Mucosa of descending colon (tissue), 3 donors: Measurements from ENCODE around the gene PLEKHG3. TPM values are rescaled to one million over a fixed set of nuclear protein-coding genes. Genes with fewer than 3 reads are reported as not detected.

Source experiments
- ATAC-seq: fragments of 200-7000 bp; cut with Tn5 transposase; one replicate; pipeline ENCODE4 v1.9.1; 2020; ENCODE audit warnings: mild to moderate bottlenecking, moderate library complexity
- DNase-seq, 3 donors: peaks; one replicate each; pipeline ENCODE4 v3.0.0-alpha.2; 2020
- H3K36me3 ChIP-seq: fragments of 200-600 bp; one replicate; pipeline ENCODE4 v1.8.0; 2021; ENCODE audit warnings: low read depth, mild to moderate bottlenecking
- H3K4me1 ChIP-seq: fragments of 200-600 bp; one replicate; pipeline ENCODE4 v1.8.0; 2021; ENCODE audit warnings: low read depth, mild to moderate bottlenecking
- H3K4me3 ChIP-seq: fragments of 200-600 bp; one replicate; pipeline ENCODE4 v1.8.0; 2021; ENCODE audit warnings: mild to moderate bottlenecking
- H3K9me3 ChIP-seq: fragments of 200-600 bp; one replicate; pipeline ENCODE4 v1.8.0; 2021; ENCODE audit warnings: mild to moderate bottlenecking
- intact Hi-C, 2 donors: fragments of 100-400 bp; cut with DNase I in 1 of 2; cut with micrococcal nuclease in 1 of 2; formaldehyde crosslinking; loops; one replicate each; pipeline versions ENCODE4 v1.11.0 to v1.11.1; 2022; cut with DNase I, micrococcal nuclease
- total RNA-seq, 3 donors: library from RNA; stranded (reverse); fragmentation: NEBNext Ultra II Directional in 2 of 3; extraction: Animal tissue kit (Norgen Biotek cat#: 25700) in 2 of 3; gene quantifications; one replicate each; pipeline versions ENCODE4 v1.2.1 to v1.2.4, GENCODE V29; 2021 to 2023
- TF ChIP-seq, protein P1 (sequence below): fragments of 200-600 bp; IDR thresholded peaks from one replicate; pipeline ENCODE4 v1.8.0; 2022; ENCODE audit warnings: antibody characterized with exemption, mild to moderate bottlenecking
- donor health status: DM: no; HTN: no; CAD: no; lungs with moderate emphysema.
- donor health status: DM: no; HTN: no; CAD: no.
- donor health status: DM: no; HTN: yes; CAD: no.

PLEKHG3 gene
- total RNA-seq, 3 donors from 2014 or later, result 72.0 to 96.6 (median 91.4) TPM

- peak; percentile 61 for ATAC-seq
- H3K36me3 ChIP-seq, result no peaks in the 10 kb centered on the region
- intact Hi-C loops, result no loop called here
- no peaks in the 10 kb centered on the region for H3K9me3 ChIP-seq
- no peaks in the 10 kb centered on the region for H3K4me1 ChIP-seq
- TF ChIP-seq, protein P1, sequence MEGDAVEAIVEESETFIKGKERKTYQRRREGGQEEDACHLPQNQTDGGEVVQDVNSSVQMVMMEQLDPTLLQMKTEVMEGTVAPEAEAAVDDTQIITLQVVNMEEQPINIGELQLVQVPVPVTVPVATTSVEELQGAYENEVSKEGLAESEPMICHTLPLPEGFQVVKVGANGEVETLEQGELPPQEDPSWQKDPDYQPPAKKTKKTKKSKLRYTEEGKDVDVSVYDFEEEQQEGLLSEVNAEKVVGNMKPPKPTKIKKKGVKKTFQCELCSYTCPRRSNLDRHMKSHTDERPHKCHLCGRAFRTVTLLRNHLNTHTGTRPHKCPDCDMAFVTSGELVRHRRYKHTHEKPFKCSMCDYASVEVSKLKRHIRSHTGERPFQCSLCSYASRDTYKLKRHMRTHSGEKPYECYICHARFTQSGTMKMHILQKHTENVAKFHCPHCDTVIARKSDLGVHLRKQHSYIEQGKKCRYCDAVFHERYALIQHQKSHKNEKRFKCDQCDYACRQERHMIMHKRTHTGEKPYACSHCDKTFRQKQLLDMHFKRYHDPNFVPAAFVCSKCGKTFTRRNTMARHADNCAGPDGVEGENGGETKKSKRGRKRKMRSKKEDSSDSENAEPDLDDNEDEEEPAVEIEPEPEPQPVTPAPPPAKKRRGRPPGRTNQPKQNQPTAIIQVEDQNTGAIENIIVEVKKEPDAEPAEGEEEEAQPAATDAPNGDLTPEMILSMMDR, result no peak
- DNase-seq, result no peak
- no peak overlapping the region for H3K4me3 ChIP-seq
Observed at GRCh38 chr14:64663174-64663573, 41.0 kb upstream of the PLEKHG3 start.

DNA sequence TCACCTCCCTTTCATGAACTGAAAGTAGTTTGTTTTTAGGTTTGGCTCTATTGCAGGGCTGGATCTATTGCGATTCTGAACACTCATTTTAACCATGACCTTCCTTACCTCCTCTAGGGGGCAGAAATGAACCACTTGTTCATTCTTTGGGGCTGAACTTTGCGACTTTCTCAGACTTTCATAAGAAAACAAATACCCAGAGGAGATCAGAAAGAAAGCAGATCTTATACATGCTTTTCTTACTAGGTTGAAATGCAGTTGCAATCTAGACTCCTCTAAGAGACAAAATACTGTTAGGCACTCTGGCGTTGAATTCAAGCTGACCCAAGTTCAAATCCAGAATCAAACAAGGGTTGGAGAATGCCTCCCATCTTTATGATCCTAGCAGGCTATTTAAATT, 32.6 kb upstream of the PLEKHG3 start:
- H3K9me3 ChIP-seq, result no peaks in the 10 kb centered on the region
- TF ChIP-seq, protein P1, result peak; percentile 45
- DNase-seq, result peak in 1 of 3 donors; percentile 42

GRCh38 chr14:64673316-64673715, 30.9 kb upstream of the PLEKHG3 start:
- H3K9me3 ChIP-seq, result no peaks in the 10 kb centered on the region
- no peaks in the 10 kb centered on the region for H3K36me3 ChIP-seq
- no peak for DNase-seq
- TF ChIP-seq, protein P1, result no peak
- H3K4me3 ChIP-seq, result no peak overlapping the region
- ATAC-seq, result no peak
- H3K4me1 ChIP-seq, result peaks cover 22% of the 10 kb centered on the region
- intact Hi-C loops, result loop anchor here (5.0 kb wide), 1 partner anchor 89 kb away; no protein-coding TSS in a partner anchor

More for the DNA sequence above, 32.6 kb upstream of the PLEKHG3 start:
- ATAC-seq, result peak; percentile 49
- H3K4me3 ChIP-seq, result no peak overlapping the region
- H3K36me3 ChIP-seq, result no peaks in the 10 kb centered on the region
- intact Hi-C loops, result loop anchor here (5.0 kb wide), 1 partner anchor 91 kb away; no protein-coding TSS in a partner anchor
- H3K4me1 ChIP-seq, result peaks cover 18% of the 10 kb centered on the region

DNA sequence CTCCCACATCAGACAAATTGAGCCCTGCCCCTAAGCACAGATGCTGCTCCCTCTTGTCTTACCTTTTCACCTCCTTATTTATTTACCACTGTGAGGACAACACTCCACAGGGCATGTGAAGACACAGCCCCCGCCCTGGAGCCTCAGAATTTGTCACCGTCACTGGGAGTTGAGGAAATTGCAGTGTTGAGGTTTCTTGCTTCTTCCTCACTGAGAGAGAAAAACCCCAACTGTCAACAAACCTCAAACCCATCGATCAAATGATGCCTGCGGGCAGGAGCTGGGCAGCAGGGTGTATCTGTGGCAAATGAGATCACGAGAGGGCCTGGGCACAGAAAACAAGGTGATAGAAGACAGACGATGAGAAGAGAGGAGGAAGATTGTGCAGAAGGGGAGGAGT, 30.5 kb upstream of the PLEKHG3 start:
- Histone ChIP-seq H3K4me1 (peaks cover 22% of the 10 kb centered on the region), H3K9me3 (no peaks in the 10 kb centered on the region), H3K36me3 (no peaks in the 10 kb centered on the region), H3K4me3 (no peak overlapping the region)
- TF ChIP-seq, protein P1, result no peak
- intact Hi-C loops, result loop anchor here (5.0 kb wide), 1 partner anchor 89 kb away; no protein-coding TSS in a partner anchor
- peak; percentile 14 for ATAC-seq
- no peak for DNase-seq

- Histone ChIP-seq H3K9me3 (no peaks in the 10 kb centered on the region), H3K4me1 (peaks cover 22% of the 10 kb centered on the region), H3K4me3 (no peak overlapping the region), H3K36me3 (no peaks in the 10 kb centered on the region)
- intact Hi-C loops, result loop anchor here (5.0 kb wide), 1 partner anchor 87 kb away; no protein-coding TSS in a partner anchor
- DNase-seq (no peak), ATAC-seq (no peak)
- TF ChIP-seq, protein P1, result no peak
Observed at GRCh38 chr14:64674829-64675228, 29.4 kb upstream of the PLEKHG3 start.

DNA sequence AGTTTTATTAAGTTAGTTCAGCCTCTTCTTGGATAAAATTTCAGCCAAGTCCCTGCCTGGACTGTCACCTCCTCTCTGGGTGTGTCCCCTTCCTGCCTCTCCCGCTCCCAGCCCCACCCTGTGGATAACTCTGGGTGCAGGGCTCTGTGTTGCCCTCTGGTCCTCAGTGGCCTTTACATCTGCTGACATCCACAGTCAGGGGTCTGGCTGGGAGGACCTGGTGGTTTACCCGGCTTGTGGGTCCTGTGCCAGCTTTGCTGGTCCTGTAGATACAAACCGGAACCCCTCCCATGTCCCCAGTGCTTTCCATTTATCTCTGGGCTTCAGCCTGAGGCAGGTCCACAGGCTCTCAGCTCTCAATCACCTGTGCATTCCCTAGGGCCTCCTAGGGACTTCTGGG, 28.9 kb upstream of the PLEKHG3 start:
- intact Hi-C loops, result no loop called here
- DNase-seq, result peak; percentile 68 to 75 (median 73)

More for the DNA sequence above, 28.9 kb upstream of the PLEKHG3 start:
- Histone ChIP-seq H3K4me1 (peaks cover 22% of the 10 kb centered on the region), H3K9me3 (no peaks in the 10 kb centered on the region), H3K4me3 (no peak overlapping the region), H3K36me3 (no peaks in the 10 kb centered on the region)
- peak; percentile 88 for ATAC-seq
- TF ChIP-seq, protein P1, result no peak
